ENCODE data around the gene RHOG. TPM values are rescaled to one million over a fixed set of nuclear protein-coding genes. Genes with fewer than 3 reads are reported as not detected.

The RHOG gene
- total and polyA plus RNA-seq, 9 of the 15 experiments (the other 6 are each of a cell fraction or from before 2014, with no cell fraction given): 22.6 to 162 (median 80.3) TPM

DNA sequence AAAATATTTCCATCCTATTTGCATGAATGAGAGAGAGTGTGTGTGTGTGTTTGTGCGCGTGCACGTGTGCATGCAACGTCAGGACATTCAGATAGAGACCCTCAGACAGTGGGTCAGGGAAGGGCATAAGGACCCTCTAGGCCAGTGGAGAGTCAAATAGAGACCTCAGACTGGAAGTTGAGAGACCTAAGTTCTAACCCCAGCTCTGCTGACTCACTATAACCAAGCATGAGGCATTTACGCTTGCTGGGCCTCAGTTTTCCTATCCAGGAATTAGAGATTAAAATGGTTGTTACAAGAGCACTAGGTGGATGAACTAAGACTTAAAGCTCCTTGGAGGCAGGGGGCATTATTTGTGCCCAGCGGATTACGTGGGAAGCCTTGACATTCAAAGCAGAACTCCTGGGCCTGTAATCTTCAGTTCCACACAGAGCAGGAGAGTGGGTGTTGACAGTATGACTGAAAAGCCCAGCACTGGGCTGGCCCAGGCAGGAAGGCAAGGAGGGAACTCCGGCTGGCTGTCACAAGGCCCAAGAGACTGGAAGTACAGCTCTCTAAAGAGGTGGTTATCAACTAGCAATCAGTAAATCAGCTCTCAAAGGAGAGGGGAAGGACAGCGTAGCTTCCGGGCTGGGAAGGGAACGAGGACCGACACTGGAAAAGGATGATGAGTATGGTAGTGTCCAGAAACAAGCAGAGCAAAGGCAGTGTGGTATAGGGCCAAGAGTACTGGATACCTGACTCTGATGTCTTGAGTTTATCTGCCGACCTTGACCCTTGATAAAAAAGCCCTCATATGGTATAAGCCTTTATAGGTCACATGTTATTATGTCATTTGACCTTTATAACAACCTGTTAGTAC, 9.2 kb downstream of the RHOG start (continued):
- TF ChIP-seq, protein P1, sequence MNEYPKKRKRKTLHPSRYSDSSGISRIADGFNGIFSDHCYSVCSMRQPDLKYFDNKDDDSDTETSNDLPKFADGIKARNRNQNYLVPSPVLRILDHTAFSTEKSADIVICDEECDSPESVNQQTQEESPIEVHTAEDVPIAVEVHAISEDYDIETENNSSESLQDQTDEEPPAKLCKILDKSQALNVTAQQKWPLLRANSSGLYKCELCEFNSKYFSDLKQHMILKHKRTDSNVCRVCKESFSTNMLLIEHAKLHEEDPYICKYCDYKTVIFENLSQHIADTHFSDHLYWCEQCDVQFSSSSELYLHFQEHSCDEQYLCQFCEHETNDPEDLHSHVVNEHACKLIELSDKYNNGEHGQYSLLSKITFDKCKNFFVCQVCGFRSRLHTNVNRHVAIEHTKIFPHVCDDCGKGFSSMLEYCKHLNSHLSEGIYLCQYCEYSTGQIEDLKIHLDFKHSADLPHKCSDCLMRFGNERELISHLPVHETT (CRISPR knock-in tag; conservative IDR thresholded peaks at IDR 0.05 in 1 of 2, IDR thresholded peaks at IDR 0.05 in 1 of 2): 0 out of 4 replicates have a peak, but pooled peaks of 1 of the 2 experiments have one; percentile 36
- TF ChIP-seq ZNF280A (IDR thresholded peaks at IDR 0.05; ENCODE audit: low read depth, partially characterized antibody): no peak
- no peak for TF ChIP-seq TARDBP (IDR thresholded peaks at IDR 0.05)
- no peak for TF ChIP-seq CREBBP (IDR thresholded peaks at IDR 0.05; ENCODE audit: low read depth, low read length)
- no peak for TF ChIP-seq CEBPB (tag; IDR thresholded peaks at IDR 0.05)
- TF ChIP-seq, protein P2, sequence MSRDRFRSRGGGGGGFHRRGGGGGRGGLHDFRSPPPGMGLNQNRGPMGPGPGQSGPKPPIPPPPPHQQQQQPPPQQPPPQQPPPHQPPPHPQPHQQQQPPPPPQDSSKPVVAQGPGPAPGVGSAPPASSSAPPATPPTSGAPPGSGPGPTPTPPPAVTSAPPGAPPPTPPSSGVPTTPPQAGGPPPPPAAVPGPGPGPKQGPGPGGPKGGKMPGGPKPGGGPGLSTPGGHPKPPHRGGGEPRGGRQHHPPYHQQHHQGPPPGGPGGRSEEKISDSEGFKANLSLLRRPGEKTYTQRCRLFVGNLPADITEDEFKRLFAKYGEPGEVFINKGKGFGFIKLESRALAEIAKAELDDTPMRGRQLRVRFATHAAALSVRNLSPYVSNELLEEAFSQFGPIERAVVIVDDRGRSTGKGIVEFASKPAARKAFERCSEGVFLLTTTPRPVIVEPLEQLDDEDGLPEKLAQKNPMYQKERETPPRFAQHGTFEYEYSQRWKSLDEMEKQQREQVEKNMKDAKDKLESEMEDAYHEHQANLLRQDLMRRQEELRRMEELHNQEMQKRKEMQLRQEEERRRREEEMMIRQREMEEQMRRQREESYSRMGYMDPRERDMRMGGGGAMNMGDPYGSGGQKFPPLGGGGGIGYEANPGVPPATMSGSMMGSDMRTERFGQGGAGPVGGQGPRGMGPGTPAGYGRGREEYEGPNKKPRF (IDR thresholded peaks at IDR 0.05; ENCODE audit: low read depth, low read length): no peak
- TF ChIP-seq, protein P3, sequence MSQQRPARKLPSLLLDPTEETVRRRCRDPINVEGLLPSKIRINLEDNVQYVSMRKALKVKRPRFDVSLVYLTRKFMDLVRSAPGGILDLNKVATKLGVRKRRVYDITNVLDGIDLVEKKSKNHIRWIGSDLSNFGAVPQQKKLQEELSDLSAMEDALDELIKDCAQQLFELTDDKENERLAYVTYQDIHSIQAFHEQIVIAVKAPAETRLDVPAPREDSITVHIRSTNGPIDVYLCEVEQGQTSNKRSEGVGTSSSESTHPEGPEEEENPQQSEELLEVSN (IDR thresholded peaks at IDR 0.05; ENCODE audit: borderline replicate concordance in 1 of 2, extremely low read depth in 1 of 2, insufficient read depth in 1 of 2, insufficient read length in 1 of 2, low read depth in 1 of 2, low read length in 1 of 2, poor library complexity in 1 of 2, severe bottlenecking in 1 of 2): no peak
- TF ChIP-seq CXXC5 (CRISPR knock-in tag; IDR thresholded peaks at IDR 0.05): peak; percentile 65
- no peak for TF ChIP-seq SNIP1 (IDR thresholded peaks at IDR 0.05; ENCODE audit: low read depth)
- TF ChIP-seq ILF3 (IDR thresholded peaks at IDR 0.05; ENCODE audit: borderline replicate concordance): no peak
- TF ChIP-seq, protein P4, sequence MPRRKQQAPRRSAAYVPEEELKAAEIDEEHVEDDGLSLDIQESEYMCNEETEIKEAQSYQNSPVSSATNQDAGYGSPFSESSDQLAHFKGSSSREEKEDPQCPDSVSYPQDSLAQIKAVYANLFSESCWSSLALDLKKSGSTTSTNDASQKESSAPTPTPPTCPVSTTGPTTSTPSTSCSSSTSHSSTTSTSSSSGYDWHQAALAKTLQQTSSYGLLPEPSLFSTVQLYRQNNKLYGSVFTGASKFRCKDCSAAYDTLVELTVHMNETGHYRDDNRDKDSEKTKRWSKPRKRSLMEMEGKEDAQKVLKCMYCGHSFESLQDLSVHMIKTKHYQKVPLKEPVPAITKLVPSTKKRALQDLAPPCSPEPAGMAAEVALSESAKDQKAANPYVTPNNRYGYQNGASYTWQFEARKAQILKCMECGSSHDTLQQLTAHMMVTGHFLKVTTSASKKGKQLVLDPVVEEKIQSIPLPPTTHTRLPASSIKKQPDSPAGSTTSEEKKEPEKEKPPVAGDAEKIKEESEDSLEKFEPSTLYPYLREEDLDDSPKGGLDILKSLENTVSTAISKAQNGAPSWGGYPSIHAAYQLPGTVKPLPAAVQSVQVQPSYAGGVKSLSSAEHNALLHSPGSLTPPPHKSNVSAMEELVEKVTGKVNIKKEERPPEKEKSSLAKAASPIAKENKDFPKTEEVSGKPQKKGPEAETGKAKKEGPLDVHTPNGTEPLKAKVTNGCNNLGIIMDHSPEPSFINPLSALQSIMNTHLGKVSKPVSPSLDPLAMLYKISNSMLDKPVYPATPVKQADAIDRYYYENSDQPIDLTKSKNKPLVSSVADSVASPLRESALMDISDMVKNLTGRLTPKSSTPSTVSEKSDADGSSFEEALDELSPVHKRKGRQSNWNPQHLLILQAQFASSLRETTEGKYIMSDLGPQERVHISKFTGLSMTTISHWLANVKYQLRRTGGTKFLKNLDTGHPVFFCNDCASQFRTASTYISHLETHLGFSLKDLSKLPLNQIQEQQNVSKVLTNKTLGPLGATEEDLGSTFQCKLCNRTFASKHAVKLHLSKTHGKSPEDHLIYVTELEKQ (CRISPR knock-in tag; IDR thresholded peaks at IDR 0.05): no peak
- TF ChIP-seq MCM2 (IDR thresholded peaks at IDR 0.05; ENCODE audit: low read depth): no peak
- TF ChIP-seq SUPT5H (IDR thresholded peaks at IDR 0.05): no peak
- no peak for TF ChIP-seq NELFE (IDR thresholded peaks at IDR 0.05; ENCODE audit: insufficient read depth, insufficient read length)
- peak; percentile 88; the same call in 1 of the 2 replicates for TF ChIP-seq ZNF589 (CRISPR knock-in tag; IDR thresholded peaks at IDR 0.05; ENCODE audit: low read depth)
- no peak for TF ChIP-seq SREBF1 (IDR thresholded peaks at IDR 0.05; ENCODE audit: borderline replicate concordance, low read depth, low read length)

All from K562 (cell line).